Endothelial cell (in vitro differentiated cells): ENCODE measurements around the gene USP3. TPM values are rescaled to one million over a fixed set of nuclear protein-coding genes. Genes with fewer than 3 reads are reported as not detected.

ENCODE experiments used
- DNase-seq: peaks from one replicate; pipeline ENCODE4 v3.0.0; 2021; ENCODE audit warnings: low spot score
- H3K27ac Mint-ChIP-seq: one replicate; pipeline ENCODE4 v1.8.0; 2021; ENCODE audit warnings: mixed read lengths, inconsistent platforms; ENCODE audit not compliant: unreplicated experiment
- H3K27me3 Mint-ChIP-seq: one replicate; pipeline ENCODE4 v1.8.0; 2021; ENCODE audit warnings: mild to moderate bottlenecking, moderate library complexity, mixed read lengths, inconsistent platforms; ENCODE audit not compliant: unreplicated experiment
- H3K36me3 Mint-ChIP-seq: one replicate; pipeline ENCODE4 v1.8.0; 2021; ENCODE audit warnings: mild to moderate bottlenecking, low read depth, mixed read lengths, inconsistent platforms; ENCODE audit not compliant: unreplicated experiment
- H3K4me1 Mint-ChIP-seq: one replicate; pipeline ENCODE4 v1.8.0; 2021; ENCODE audit warnings: mild to moderate bottlenecking, mixed read lengths, inconsistent platforms; ENCODE audit not compliant: unreplicated experiment
- H3K4me3 Mint-ChIP-seq: one replicate; pipeline ENCODE4 v1.8.0; 2021; ENCODE audit warnings: mild to moderate bottlenecking, mixed read lengths, inconsistent platforms; ENCODE audit not compliant: unreplicated experiment
- H3K9me3 Mint-ChIP-seq: one replicate; pipeline ENCODE4 v1.8.0; 2021; ENCODE audit warnings: mixed read lengths, inconsistent platforms; ENCODE audit not compliant: unreplicated experiment
- CTCF ChIP-seq: fragments of 200-600 bp; sonication (generic); IDR thresholded peaks from one replicate; pipeline ENCODE4 v1.5.0; 2021; ENCODE audit warnings: antibody characterized with exemption; ENCODE audit not compliant: unreplicated experiment
- total RNA-seq: library from RNA; stranded (reverse); fragmentation: NEBNext Ultra II Directional; extraction: Animal tissue kit (Norgen Biotek cat#: 25700); gene quantifications from one replicate; pipeline ENCODE4 v1.2.1, GENCODE V29; 2021; ENCODE audit not compliant: unreplicated experiment

Gene USP3
- total RNA-seq, 1 donor from 2014 or later, result 33.5 TPM

GRCh38 chr15:63504979-63505841 is 817 bp downstream of the USP3 start:
- Mint-ChIP-seq H3K9me3 (no peaks in the 10 kb centered on the region), H3K4me3 (peak overlapping the region; percentile 89), H3K27me3 (no peaks in the 10 kb centered on the region), H3K4me1 (peaks cover 35% of the 10 kb centered on the region), H3K36me3 (peaks cover 7% of the 10 kb centered on the region), H3K27ac (peak overlapping the region; percentile 40)
- TF ChIP-seq CTCF, result no peak
- peak; percentile 50 for DNase-seq

- Mint-ChIP-seq H3K27me3 (no peaks in the 10 kb centered on the region), H3K4me3 (peak overlapping the region; percentile 89), H3K9me3 (no peaks in the 10 kb centered on the region), H3K27ac (peak overlapping the region; percentile 40), H3K4me1 (peaks cover 41% of the 10 kb centered on the region), H3K36me3 (peaks cover 7% of the 10 kb centered on the region)
- no peak for DNase-seq
- no peak for TF ChIP-seq CTCF
Observed at GRCh38 chr15:63505842-63506222, 1.4 kb downstream of the USP3 start.

GRCh38 chr15:63506537-63507035 is 2.2 kb downstream of the USP3 start:
- DNase-seq, result no peak
- peaks cover 7% of the 10 kb centered on the region for H3K36me3 Mint-ChIP-seq
- TF ChIP-seq CTCF, result no peak
- no peaks in the 10 kb centered on the region for H3K27me3 Mint-ChIP-seq
- H3K27ac Mint-ChIP-seq, result no peak overlapping the region
- no peaks in the 10 kb centered on the region for H3K9me3 Mint-ChIP-seq
- H3K4me1 Mint-ChIP-seq, result peaks cover 36% of the 10 kb centered on the region
- no peak overlapping the region for H3K4me3 Mint-ChIP-seq

GRCh38 chr15:63507878-63508818 is 3.8 kb downstream of the USP3 start:
- no peaks in the 10 kb centered on the region for H3K9me3 Mint-ChIP-seq
- TF ChIP-seq CTCF, result no peak
- H3K4me1 Mint-ChIP-seq, result peaks cover 24% of the 10 kb centered on the region
- no peak overlapping the region for H3K4me3 Mint-ChIP-seq
- peaks cover 4% of the 10 kb centered on the region for H3K36me3 Mint-ChIP-seq
- DNase-seq, result no peak
- no peaks in the 10 kb centered on the region for H3K27me3 Mint-ChIP-seq
- no peak overlapping the region for H3K27ac Mint-ChIP-seq
